Lower lobe of right lung (tissue), 2 donors: ENCODE data around the gene CYLD. TPM values are rescaled to one million over a fixed set of nuclear protein-coding genes. Genes with fewer than 3 reads are reported as not detected.

Experiments used
- ATAC-seq, 2 donors: fragments of 200-7000 bp; cut with Tn5 transposase; one replicate each; pipeline ENCODE4 v1.9.1; 2020 to 2022; ENCODE audit warnings: mild to moderate bottlenecking in 2 of 2, moderate library complexity in 2 of 2
- DNase-seq: peaks from one replicate; pipeline ENCODE4 v3.0.0-alpha.2; 2020
- H3K27ac ChIP-seq: fragments of 200-600 bp; one replicate; pipeline ENCODE4 v1.8.0; 2022
- H3K27me3 ChIP-seq: fragments of 200-600 bp; one replicate; pipeline ENCODE4 v1.8.0; 2022; ENCODE audit warnings: low read depth
- H3K36me3 ChIP-seq: fragments of 200-600 bp; one replicate; pipeline ENCODE4 v1.8.0; 2022; ENCODE audit warnings: mild to moderate bottlenecking
- H3K4me1 ChIP-seq: fragments of 200-600 bp; one replicate; pipeline ENCODE4 v1.8.0; 2022
- H3K4me3 ChIP-seq: fragments of 200-600 bp; one replicate; pipeline ENCODE4 v1.8.0; 2022; ENCODE audit warnings: mild to moderate bottlenecking
- H3K9me3 ChIP-seq: fragments of 200-600 bp; one replicate; pipeline ENCODE4 v1.8.0; 2022
- CTCF ChIP-seq: fragments of 200-600 bp; IDR thresholded peaks from one replicate; pipeline ENCODE4 v1.8.0; 2022; ENCODE audit warnings: antibody characterized with exemption, mild to moderate bottlenecking
- intact Hi-C: fragments of 100-400 bp; cut with DNase I; formaldehyde crosslinking; loops from one replicate; pipeline ENCODE4 v1.11.0; 2022
- total RNA-seq: library from RNA; stranded (reverse); fragmentation: NEBNext Ultra II Directional; extraction: Animal tissue kit (Norgen Biotek cat#: 25700); gene quantifications from one replicate; pipeline ENCODE4 v1.2.1, GENCODE V29; 2021
- donor health status: DM: no; HTN: yes; CAD: no; lungs with severe emphysema.

CYLD gene
- total RNA-seq, 1 donor from 2014 or later: 45.8 TPM

DNA sequence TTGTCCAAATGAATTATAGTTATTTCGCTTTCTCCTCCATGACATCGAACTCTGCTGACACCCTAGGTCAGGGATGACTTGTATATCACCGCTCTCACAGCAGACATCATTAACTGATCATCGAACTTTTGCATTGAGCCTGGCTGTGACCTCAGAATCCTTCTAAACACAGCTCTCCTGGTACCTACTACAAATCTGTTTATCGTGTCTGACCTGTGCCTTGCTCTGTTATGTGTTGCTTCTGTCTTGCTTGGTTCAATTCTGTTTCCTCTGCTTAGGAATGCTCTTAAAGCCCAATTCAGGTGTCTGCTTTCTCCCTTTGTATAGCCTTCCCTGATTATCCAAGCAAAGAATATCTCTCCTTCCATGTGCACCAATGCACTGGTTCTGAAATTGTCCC lies 78.3 kb downstream of the CYLD start:
- Histone ChIP-seq H3K27me3 (no peaks in the 10 kb centered on the region), H3K27ac (no peak overlapping the region), H3K36me3 (no peaks in the 10 kb centered on the region), H3K4me1 (no peaks in the 10 kb centered on the region), H3K4me3 (no peak overlapping the region), H3K9me3 (no peaks in the 10 kb centered on the region)
- ATAC-seq: no peak
- intact Hi-C loops: no loop called here
- no peak for DNase-seq
- no peak for TF ChIP-seq CTCF

- H3K9me3 ChIP-seq: no peaks in the 10 kb centered on the region
- ATAC-seq (no peak), DNase-seq (no peak)
- intact Hi-C loops: no loop called here
- H3K27me3 ChIP-seq: no peaks in the 10 kb centered on the region
- no peak overlapping the region for H3K27ac ChIP-seq
- H3K4me3 ChIP-seq: no peak overlapping the region
- no peaks in the 10 kb centered on the region for H3K36me3 ChIP-seq
- no peak for TF ChIP-seq CTCF
- H3K4me1 ChIP-seq: no peaks in the 10 kb centered on the region
Observed at GRCh38 chr16:50821586-50821985, 79.7 kb downstream of the CYLD start.

DNA sequence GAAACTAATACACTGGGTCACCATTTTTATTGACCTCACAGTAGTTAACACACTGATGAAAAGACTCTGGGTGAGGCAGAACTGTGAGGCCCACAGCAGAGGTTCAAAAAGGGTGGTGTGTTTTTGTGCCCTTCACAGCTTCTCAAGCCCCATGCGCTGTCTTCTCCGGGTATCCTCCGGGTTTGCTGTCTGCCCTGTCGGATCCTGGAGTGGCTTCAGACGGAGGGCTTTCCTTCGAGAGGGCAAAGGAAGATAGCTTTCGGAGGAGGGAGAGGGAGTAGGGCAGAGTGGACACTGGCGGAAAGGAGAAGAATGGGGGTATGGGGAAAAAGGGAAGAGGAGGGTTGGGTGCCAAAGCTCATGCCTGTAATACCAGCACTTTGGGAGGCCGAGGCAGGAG lies 80.8 kb downstream of the CYLD start:
- no peaks in the 10 kb centered on the region for H3K9me3 ChIP-seq
- DNase-seq: no peak
- H3K36me3 ChIP-seq: no peaks in the 10 kb centered on the region
- H3K27ac ChIP-seq: no peak overlapping the region
- intact Hi-C loops: no loop called here
- no peaks in the 10 kb centered on the region for H3K27me3 ChIP-seq
- H3K4me1 ChIP-seq: no peaks in the 10 kb centered on the region
- ATAC-seq: no peak
- TF ChIP-seq CTCF: no peak
- H3K4me3 ChIP-seq: no peak overlapping the region

DNA sequence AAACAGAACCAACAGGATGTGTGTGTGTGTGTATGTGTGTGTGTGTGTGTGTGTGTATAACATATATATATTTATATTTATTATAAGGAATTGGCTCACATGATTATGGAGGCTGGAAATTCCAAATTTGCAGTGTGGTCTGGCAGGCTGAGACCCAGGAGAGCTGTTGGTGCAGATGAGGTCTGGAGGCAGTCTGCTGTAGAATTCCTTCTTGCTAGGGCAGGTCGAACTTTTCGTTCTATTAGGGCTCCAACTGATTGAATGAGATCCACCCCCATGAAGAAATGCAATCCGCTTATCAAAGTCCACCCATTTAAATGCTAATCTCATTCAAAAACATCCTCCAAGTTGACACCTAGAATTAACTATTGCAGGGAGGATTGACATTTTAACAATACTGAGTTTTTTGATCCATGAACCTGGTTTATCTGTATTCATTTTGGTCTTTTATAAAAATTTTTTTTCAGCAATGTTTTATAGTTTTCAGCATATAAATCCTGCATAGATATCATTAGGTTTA lies 85.0 kb downstream of the CYLD start:
- no peak for DNase-seq
- intact Hi-C loops: no loop called here
- Histone ChIP-seq H3K4me3 (no peak overlapping the region), H3K9me3 (no peaks in the 10 kb centered on the region), H3K27me3 (no peaks in the 10 kb centered on the region), H3K4me1 (no peaks in the 10 kb centered on the region), H3K27ac (no peak overlapping the region), H3K36me3 (no peaks in the 10 kb centered on the region)
- no peak for TF ChIP-seq CTCF
- no peak for ATAC-seq

GRCh38 chr16:50828164-50828702 lies 86.3 kb downstream of the CYLD start:
- ATAC-seq (no peak), DNase-seq (no peak)
- no peaks in the 10 kb centered on the region for H3K27me3 ChIP-seq
- H3K4me3 ChIP-seq: no peak overlapping the region
- no peaks in the 10 kb centered on the region for H3K9me3 ChIP-seq
- no peak overlapping the region for H3K27ac ChIP-seq
- intact Hi-C loops: no loop called here
- no peak for TF ChIP-seq CTCF
- no peaks in the 10 kb centered on the region for H3K4me1 ChIP-seq
- H3K36me3 ChIP-seq: no peaks in the 10 kb centered on the region
